LNCaP clone FGC (cell line): ENCODE results near the gene ADNP.

Experiments used
- DNase-seq: peaks from one replicate; pipeline ENCODE4 v3.0.0-alpha.2; 2011; ENCODE audit warnings: low read depth
- H3K4me3 ChIP-seq: 2 replicates; pipeline ENCODE4 v1.5.1; 2011; ENCODE audit warnings: mild to moderate bottlenecking, low read depth, low read length, control low read depth
- CTCF ChIP-seq: IDR thresholded peaks from 2 replicates; pipeline ENCODE4 v1.5.1; 2012; ENCODE audit warnings: mild to moderate bottlenecking; ENCODE audit not compliant: control insufficient read depth, insufficient read depth; ENCODE audit errors: extremely low read depth

The ADNP gene

DNA sequence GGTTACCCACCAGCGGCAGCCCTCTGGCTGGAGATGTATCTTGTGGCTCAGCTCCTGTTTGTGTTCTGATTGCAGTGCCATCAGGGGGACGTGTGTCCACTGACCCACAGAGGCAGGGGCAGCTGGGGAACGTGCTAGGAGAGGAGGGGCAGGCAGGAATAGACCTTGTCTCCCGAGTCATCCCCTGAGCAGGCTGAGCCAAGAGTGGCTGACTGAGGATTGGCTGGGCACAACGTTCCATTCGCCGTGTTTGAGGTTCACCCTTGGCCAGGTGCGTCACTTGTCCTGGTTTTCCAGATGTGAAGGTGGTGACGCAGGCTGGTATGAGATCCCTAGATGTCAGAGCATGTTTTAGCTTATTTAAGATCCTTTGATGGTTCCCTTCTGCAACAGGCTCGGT, 57.7 kb downstream of the ADNP start:
- no peak for DNase-seq
- TF ChIP-seq CTCF: no peak
- no peak overlapping the region for H3K4me3 ChIP-seq

GRCh38 chr20:50872560-50873425, 58.4 kb downstream of the ADNP start:
- TF ChIP-seq CTCF: no peak
- no peak overlapping the region for H3K4me3 ChIP-seq
- DNase-seq: no peak

- H3K4me3 ChIP-seq: no peak overlapping the region
- DNase-seq: no peak
- no peak for TF ChIP-seq CTCF
Observed at GRCh38 chr20:50870561-50871161, 60.6 kb downstream of the ADNP start.

- no peak overlapping the region for H3K4me3 ChIP-seq
- TF ChIP-seq CTCF: no peak
- DNase-seq: no peak
Observed at GRCh38 chr20:50868509-50869495, 62.4 kb downstream of the ADNP start.

GRCh38 chr20:50867805-50868204, 63.4 kb downstream of the ADNP start:
- no peak for DNase-seq
- no peak for TF ChIP-seq CTCF
- H3K4me3 ChIP-seq: no peak overlapping the region

DNA sequence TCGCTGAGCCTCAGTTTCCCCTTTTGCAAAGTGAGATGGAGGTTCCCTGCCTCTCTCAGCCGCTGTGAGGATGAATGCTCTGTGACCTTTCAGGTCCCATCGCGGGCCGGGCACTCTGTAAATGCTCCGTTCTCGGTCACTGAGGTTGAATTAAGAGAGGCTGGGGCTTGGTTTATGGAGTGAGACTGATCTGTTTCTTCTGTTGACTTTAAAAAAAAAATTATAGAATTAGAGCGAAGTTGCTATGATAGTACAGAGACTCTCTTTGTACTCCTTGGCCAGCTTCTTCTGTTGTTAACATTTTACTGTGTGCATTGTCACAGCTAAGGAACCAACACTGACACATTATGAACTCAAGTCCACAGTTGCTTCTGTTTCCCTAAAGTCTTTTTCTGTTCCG, 64.4 kb downstream of the ADNP start:
- no peak overlapping the region for H3K4me3 ChIP-seq
- no peak for DNase-seq
- TF ChIP-seq CTCF: no peak
